ENCODE results near the gene FOXP1. TPM values are rescaled to one million over a fixed set of nuclear protein-coding genes. Genes with fewer than 3 reads are reported as not detected.

Gene FOXP1
- total RNA-seq, 1 donor from 2014 or later = 128 TPM

- H3K36me3 ChIP-seq = no peaks in the 10 kb centered on the region
- H3K27ac ChIP-seq = no peak overlapping the region
- H3K4me1 ChIP-seq = no peaks in the 10 kb centered on the region
- H3K4me3 ChIP-seq = no peak overlapping the region
- H3K9me3 ChIP-seq = no peaks in the 10 kb centered on the region
- no peaks in the 10 kb centered on the region for H3K27me3 ChIP-seq
- TF ChIP-seq POLR2AphosphoS5 (IDR thresholded peaks at IDR 0.05; ENCODE audit: insufficient read depth in 1 of 2, low read depth in 1 of 2) (no peak), POLR2A (IDR thresholded peaks at IDR 0.05) (no peak), CTCF (IDR thresholded peaks at IDR 0.05) (no peak)
- no peak for DNase-seq (ENCODE audit: extremely low spot score in 2 of 2)
- intact Hi-C loops (cut with DNase I) = no loop called here
Measured at GRCh38 chr3:71294919-71295318, 288.6 kb downstream of the FOXP1 start.

DNA sequence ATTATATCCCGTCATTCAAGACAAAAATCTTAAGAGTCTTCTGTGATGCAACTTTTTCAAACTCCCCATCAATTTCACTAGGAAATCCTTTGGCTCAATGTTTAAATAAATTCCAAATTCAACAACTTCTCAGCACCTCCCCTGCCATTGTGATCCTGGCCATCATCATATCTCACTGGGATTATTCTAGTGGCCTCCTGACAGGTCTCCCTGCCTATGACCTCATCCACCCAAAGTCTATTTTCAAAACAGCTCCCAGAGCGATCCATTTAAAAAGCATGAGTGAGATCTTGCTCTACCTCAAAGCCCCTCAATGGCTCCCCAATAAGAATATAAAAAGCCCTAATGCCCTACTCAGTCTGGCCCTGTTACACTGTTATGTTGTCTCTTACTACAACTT lies 293.2 kb downstream of the FOXP1 start:
- Histone ChIP-seq H3K9me3 (no peaks in the 10 kb centered on the region), H3K4me1 (no peaks in the 10 kb centered on the region), H3K36me3 (no peaks in the 10 kb centered on the region), H3K27me3 (no peaks in the 10 kb centered on the region), H3K4me3 (no peak overlapping the region), H3K27ac (no peak overlapping the region)
- TF ChIP-seq POLR2AphosphoS5 (IDR thresholded peaks at IDR 0.05; ENCODE audit: insufficient read depth in 1 of 2, low read depth in 1 of 2) (no peak), POLR2A (IDR thresholded peaks at IDR 0.05) (no peak), CTCF (IDR thresholded peaks at IDR 0.05) (no peak)
- DNase-seq (ENCODE audit: extremely low spot score in 2 of 2) = no peak
- intact Hi-C loops (cut with DNase I) = no loop called here

DNA sequence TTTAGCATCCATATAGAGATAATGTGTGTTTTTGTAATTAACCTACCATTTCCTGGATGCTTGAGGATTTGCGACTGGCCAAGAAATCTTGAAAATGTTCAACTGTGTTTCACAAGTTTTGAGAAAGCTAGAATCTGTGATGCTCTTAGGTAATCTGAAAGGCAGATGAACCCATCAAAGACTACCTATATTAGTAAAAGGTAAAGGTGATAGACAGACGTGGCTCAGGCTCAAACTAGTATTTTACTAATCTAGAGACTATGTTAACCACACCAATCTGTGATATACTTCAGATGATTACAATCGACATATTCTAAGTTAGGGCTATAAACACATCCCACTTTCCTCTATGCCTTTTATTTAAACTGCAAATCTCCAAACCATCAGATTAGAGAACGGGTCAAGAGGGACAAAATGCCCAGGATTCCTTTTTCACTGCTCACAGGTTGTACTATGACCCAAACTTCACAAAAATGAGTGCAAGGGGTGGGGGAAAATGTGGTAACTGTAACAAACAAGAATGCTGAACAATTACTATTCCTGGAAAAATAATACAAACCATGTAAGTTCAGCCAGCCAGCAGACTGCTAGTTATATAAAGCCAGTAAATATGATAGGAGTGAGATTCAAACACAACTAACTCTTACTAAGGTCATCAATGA lies 295.1 kb downstream of the FOXP1 start:
- no peaks in the 10 kb centered on the region for H3K9me3 ChIP-seq
- no peak for TF ChIP-seq CTCF (IDR thresholded peaks at IDR 0.05)
- no peak for TF ChIP-seq POLR2AphosphoS5 (IDR thresholded peaks at IDR 0.05; ENCODE audit: insufficient read depth in 1 of 2, low read depth in 1 of 2)
- no peak for TF ChIP-seq POLR2A (IDR thresholded peaks at IDR 0.05)
- no peak overlapping the region for H3K27ac ChIP-seq
- no peaks in the 10 kb centered on the region for H3K4me1 ChIP-seq
- no peak for DNase-seq (ENCODE audit: extremely low spot score in 2 of 2)
- H3K36me3 ChIP-seq = no peaks in the 10 kb centered on the region
- no peaks in the 10 kb centered on the region for H3K27me3 ChIP-seq
- H3K4me3 ChIP-seq = no peak overlapping the region
- intact Hi-C loops (cut with DNase I) = no loop called here

DNA sequence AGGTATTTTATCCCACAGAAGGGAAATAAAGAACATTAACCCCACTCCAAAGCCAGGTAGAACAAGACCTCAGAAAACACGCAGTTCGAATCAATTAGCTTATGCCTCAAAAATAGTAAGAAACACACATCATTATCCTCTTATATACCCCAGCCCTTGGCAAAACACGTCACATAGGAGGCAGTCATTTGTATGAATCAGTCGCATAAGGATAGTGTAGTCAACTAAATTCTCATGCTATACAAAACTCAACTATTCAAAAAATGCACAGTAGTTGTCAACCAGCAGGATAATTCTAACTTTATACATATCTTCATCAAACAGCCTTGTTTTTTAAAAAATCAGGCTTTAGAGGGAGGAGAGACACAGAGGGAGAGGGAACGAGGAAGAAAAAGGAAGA lies 298.4 kb downstream of the FOXP1 start:
- Histone ChIP-seq H3K36me3 (no peaks in the 10 kb centered on the region), H3K27me3 (no peaks in the 10 kb centered on the region), H3K9me3 (no peaks in the 10 kb centered on the region), H3K27ac (no peak overlapping the region), H3K4me1 (no peaks in the 10 kb centered on the region), H3K4me3 (no peak overlapping the region)
- no peak for DNase-seq (ENCODE audit: extremely low spot score in 2 of 2)
- TF ChIP-seq CTCF (IDR thresholded peaks at IDR 0.05) (no peak), POLR2AphosphoS5 (IDR thresholded peaks at IDR 0.05; ENCODE audit: insufficient read depth in 1 of 2, low read depth in 1 of 2) (no peak), POLR2A (IDR thresholded peaks at IDR 0.05) (no peak)
- intact Hi-C loops (cut with DNase I) = no loop called here

DNA sequence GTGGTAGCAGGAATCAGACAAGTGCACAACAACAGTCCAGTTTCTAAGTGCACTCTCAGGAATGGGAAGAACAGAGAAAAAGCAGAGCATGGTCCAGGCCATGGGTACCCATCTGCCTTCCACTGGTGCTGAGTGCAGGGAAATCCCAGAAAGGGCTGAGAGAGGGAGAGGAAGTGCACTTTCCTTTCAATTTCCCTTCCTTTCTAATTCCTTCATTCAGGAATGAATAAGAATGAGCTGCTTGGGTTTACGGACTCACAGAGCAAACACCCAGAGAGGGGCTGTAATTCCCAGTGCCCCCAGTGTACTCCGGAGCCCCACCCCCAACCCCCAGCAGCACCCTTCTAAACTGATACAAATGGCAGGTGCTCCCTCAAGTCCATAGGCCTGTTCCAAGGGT lies 300.6 kb downstream of the FOXP1 start:
- Histone ChIP-seq H3K4me3 (no peak overlapping the region), H3K27ac (no peak overlapping the region), H3K36me3 (no peaks in the 10 kb centered on the region), H3K27me3 (no peaks in the 10 kb centered on the region), H3K4me1 (no peaks in the 10 kb centered on the region), H3K9me3 (no peaks in the 10 kb centered on the region)
- TF ChIP-seq POLR2AphosphoS5 (IDR thresholded peaks at IDR 0.05; ENCODE audit: insufficient read depth in 1 of 2, low read depth in 1 of 2) (no peak), POLR2A (IDR thresholded peaks at IDR 0.05) (no peak), CTCF (IDR thresholded peaks at IDR 0.05) (no peak)
- DNase-seq (ENCODE audit: extremely low spot score in 2 of 2) = no peak
- intact Hi-C loops (cut with DNase I) = no loop called here
